HEK293T (cell line): ENCODE data around the gene IER5L.
A peak's percentile ranks its signal among the peaks of the same experiment; 100 is the strongest.

Experiments used
- CTCF ChIA-PET: fragments of 350-600 bp; formaldehyde crosslinking; extraction: SDS; loops from one replicate; lab custom pipeline; 2021; ENCODE audit warnings: antibody characterized with exemption, inconsistent platforms; lab: Yijun Ruan, JAX
- POLR2A ChIA-PET: fragments of 350-600 bp; formaldehyde crosslinking; extraction: SDS; loops from one replicate; lab custom pipeline; 2020; ENCODE audit warnings: antibody characterized with exemption, inconsistent platforms; lab: Yijun Ruan, JAX
- DNase-seq: peaks from one replicate; pipeline ENCODE4 v3.0.0; 2012; ENCODE audit warnings: mixed read lengths; ENCODE audit errors: extremely low spot score
- ARNT ChIP-seq: fragments of 450-650 bp; IDR thresholded peaks from 2 replicates; pipeline ENCODE4 v1.6.1; 2017; ENCODE audit warnings: mild to moderate bottlenecking
- BHLHE40 ChIP-seq: fragments of 450-650 bp; IDR thresholded peaks from 2 replicates; pipeline ENCODE4 v1.6.1; 2016; ENCODE audit warnings: mild to moderate bottlenecking, moderate library complexity, borderline replicate concordance
- CTBP1 ChIP-seq: fragments of 450-650 bp; IDR thresholded peaks from 2 replicates; pipeline ENCODE4 v1.6.1; 2016; ENCODE audit warnings: borderline replicate concordance
- ELF4 ChIP-seq: fragments of 450-650 bp; IDR thresholded peaks from 2 replicates; pipeline ENCODE4 v1.6.1; 2017; ENCODE audit warnings: antibody characterized with exemption
- FOXA1 ChIP-seq: fragments of 450-650 bp; IDR thresholded peaks from 2 replicates; pipeline ENCODE4 v1.6.1; 2016; ENCODE audit warnings: mild to moderate bottlenecking
- FOXK2 ChIP-seq: fragments of 450-650 bp; IDR thresholded peaks from 2 replicates; pipeline ENCODE4 v1.6.1; 2016; ENCODE audit warnings: mild to moderate bottlenecking
- FOXM1 ChIP-seq: fragments of 450-650 bp; IDR thresholded peaks from 2 replicates; pipeline ENCODE4 v1.6.1; 2017; ENCODE audit warnings: mild to moderate bottlenecking, borderline replicate concordance
- HDGF ChIP-seq: fragments of 450-650 bp; IDR thresholded peaks from 2 replicates; pipeline ENCODE4 v1.6.1; 2017; ENCODE audit warnings: antibody characterized with exemption, borderline replicate concordance
- L3MBTL2 ChIP-seq: fragments of 450-650 bp; conservative IDR thresholded peaks from 2 replicates; pipeline ENCODE4 v1.6.1; 2016; ENCODE audit warnings: mild to moderate bottlenecking
- LEF1 ChIP-seq: fragments of 450-650 bp; IDR thresholded peaks from 2 replicates; pipeline ENCODE4 v1.6.1; 2017; ENCODE audit warnings: mild to moderate bottlenecking, borderline replicate concordance
- NFRKB ChIP-seq: fragments of 450-650 bp; IDR thresholded peaks from 2 replicates; pipeline ENCODE4 v1.6.1; 2016; ENCODE audit warnings: mild to moderate bottlenecking, moderate library complexity
- PKNOX1 ChIP-seq: fragments of 450-650 bp; IDR thresholded peaks from 2 replicates; pipeline ENCODE4 v1.6.1; 2016
- SP1 ChIP-seq: fragments of 450-650 bp; IDR thresholded peaks from 2 replicates; pipeline ENCODE4 v1.6.1; 2017
- SUZ12 ChIP-seq: fragments of 450-650 bp; IDR thresholded peaks from 2 replicates; pipeline ENCODE4 v1.6.1; 2016; ENCODE audit warnings: mild to moderate bottlenecking
- TARDBP ChIP-seq: fragments of 450-650 bp; IDR thresholded peaks from 2 replicates; pipeline ENCODE4 v1.6.1; 2016
- ZNF384 ChIP-seq: fragments of 450-650 bp; IDR thresholded peaks from 2 replicates; pipeline ENCODE4 v1.6.1; 2016

The IER5L gene

DNA sequence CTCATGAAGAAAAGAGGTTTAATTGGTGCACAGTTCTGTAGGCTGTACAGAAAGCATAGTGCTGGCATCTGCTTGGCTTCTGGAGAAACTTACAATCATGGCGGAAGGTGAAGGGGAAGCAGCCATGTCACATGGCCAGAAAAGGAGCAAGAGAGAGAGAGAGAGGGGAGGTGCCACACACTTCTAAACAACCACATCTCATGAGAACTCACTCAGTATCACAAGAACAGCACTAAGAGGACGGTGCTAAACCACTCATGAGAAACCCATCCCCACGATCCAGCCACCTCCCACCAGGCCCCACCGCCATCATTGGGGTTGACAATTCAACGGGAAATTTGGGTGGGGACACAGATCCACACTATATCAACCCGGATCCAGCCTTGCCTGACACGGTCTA, 28.8 kb upstream of the IER5L start:
- CTCF ChIA-PET = no interaction called here
- DNase-seq = no peak
- POLR2A ChIA-PET = no interaction called here
- no peak for TF ChIP-seq HDGF
- TF ChIP-seq TARDBP = no peak
- TF ChIP-seq LEF1 = no peak
- no peak for TF ChIP-seq BHLHE40
- no peak for TF ChIP-seq ZNF384
- TF ChIP-seq CTBP1 = no peak
- no peak for TF ChIP-seq ELF4
- no peak for TF ChIP-seq SUZ12
- no peak for TF ChIP-seq PKNOX1

DNA sequence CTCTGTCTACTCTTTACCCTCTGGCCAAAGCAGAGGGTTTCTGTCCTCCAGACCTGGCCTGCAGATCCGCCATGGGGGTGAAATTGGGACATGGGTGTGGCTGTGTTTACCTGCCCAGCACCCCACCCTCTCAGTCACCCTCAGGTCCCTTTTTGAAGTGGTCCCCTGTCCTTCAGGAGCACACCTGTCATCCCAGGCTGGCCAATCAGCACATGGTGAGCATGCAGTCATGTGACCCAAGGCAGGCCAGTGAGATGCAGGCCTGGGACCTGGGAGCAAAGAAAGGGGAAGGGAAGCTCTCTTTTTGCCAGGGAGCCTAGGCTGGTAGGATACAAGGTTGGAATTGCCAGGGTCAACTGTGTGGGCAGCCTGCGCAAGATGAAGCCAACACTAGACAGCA, 28.3 kb upstream of the IER5L start:
- ChIA-PET CTCF (no interaction called here), POLR2A (no interaction called here)
- TF ChIP-seq SUZ12 (no peak), ZNF384 (no peak), SP1 (no peak), ELF4 (no peak), L3MBTL2 (no peak)
- no peak for DNase-seq

GRCh38 chr9:129204840-129205239, 26.8 kb upstream of the IER5L start:
- ChIA-PET CTCF (no interaction called here), POLR2A (no interaction called here)
- DNase-seq = no peak
- TF ChIP-seq FOXM1 (no peak), NFRKB (no peak), CTBP1 (no peak), ARNT (no peak), L3MBTL2 (no peak), ELF4 (no peak), SUZ12 (no peak), HDGF (no peak), LEF1 (no peak), ZNF384 (no peak), BHLHE40 (no peak), SP1 (no peak), FOXK2 (no peak), FOXA1 (no peak), PKNOX1 (no peak), TARDBP (no peak)

DNA sequence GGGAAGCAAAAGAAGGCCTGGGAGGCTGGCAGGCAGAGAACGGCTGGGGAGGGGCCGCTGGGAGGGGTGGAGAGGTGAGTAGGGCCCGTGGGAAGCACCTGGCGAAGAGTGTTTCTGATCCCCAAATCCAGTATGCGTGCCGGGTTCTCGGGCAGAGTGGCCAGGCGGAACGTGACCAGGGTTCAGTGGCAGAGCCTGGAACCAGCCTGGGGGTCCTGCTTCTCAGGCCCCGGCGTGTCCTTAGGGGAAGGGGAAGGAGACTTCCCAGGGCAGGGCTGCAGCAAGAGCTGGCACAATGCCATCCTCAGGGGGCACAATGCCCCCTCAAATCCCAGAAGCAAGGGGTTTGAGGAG, 25.5 kb upstream of the IER5L start:
- ChIA-PET CTCF (no interaction called here), POLR2A (no interaction called here)
- no peak for TF ChIP-seq NFRKB
- TF ChIP-seq LEF1 = no peak
- no peak for TF ChIP-seq SUZ12
- TF ChIP-seq CTBP1 = no peak
- no peak for TF ChIP-seq ZNF384
- no peak for TF ChIP-seq SP1
- TF ChIP-seq BHLHE40 = no peak
- TF ChIP-seq TARDBP = no peak
- no peak for TF ChIP-seq FOXM1
- TF ChIP-seq FOXK2 = no peak
- TF ChIP-seq L3MBTL2 = no peak
- TF ChIP-seq HDGF = no peak
- TF ChIP-seq FOXA1 = no peak
- TF ChIP-seq ELF4 = no peak
- TF ChIP-seq PKNOX1 = no peak
- no peak for DNase-seq

GRCh38 chr9:129202613-129203555, 24.8 kb upstream of the IER5L start:
- ChIA-PET POLR2A (no interaction called here), CTCF (no interaction called here)
- DNase-seq = peak; percentile 92
- TF ChIP-seq HDGF (no peak), FOXK2 (no peak), LEF1 (no peak), PKNOX1 (peak; percentile 77), SP1 (0 out of 2 replicates have a peak, but pooled peaks have one; percentile 35)

- no peak for TF ChIP-seq LEF1
- TF ChIP-seq FOXA1 = no peak
- no peak for TF ChIP-seq FOXM1
- no peak for TF ChIP-seq ZNF384
- TF ChIP-seq HDGF = no peak
- TF ChIP-seq BHLHE40 = no peak
- TF ChIP-seq SP1 = no peak
- no peak for TF ChIP-seq ARNT
- TF ChIP-seq PKNOX1 = no peak
- TF ChIP-seq ELF4 = no peak
- no peak for TF ChIP-seq TARDBP
- no peak for DNase-seq
- ChIA-PET CTCF (no interaction called here), POLR2A (no interaction called here)
Observed at GRCh38 chr9:129201866-129202265, 23.8 kb upstream of the IER5L start.
